ENCODE results near the gene USP22. TPM values are rescaled to one million over a fixed set of nuclear protein-coding genes. Genes with fewer than 3 reads are reported as not detected.

USP22 gene
- total RNA-seq, 1 donor from 2014 or later = 148 TPM

DNA sequence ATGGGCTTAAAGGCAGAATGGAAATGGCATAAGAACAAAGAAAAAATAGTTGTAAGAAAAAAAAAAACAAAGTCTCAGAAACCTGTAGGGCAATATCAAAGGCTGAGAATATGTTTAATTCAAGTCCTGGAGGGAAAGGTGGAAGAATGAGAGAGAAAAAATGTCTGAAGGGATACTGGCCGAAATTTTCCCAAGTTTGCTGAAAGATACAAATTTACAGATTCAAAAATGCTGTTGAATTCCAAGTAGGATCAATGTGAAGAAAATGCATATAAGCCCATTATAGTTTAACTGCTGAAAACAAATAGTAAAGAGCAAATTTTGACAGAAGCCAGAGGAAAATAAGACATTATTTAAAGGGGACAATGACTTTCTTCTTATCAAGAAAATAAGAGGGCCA is 6.6 kb upstream of the USP22 start:
- DNase-seq (ENCODE audit: low spot score) = no peak

DNA sequence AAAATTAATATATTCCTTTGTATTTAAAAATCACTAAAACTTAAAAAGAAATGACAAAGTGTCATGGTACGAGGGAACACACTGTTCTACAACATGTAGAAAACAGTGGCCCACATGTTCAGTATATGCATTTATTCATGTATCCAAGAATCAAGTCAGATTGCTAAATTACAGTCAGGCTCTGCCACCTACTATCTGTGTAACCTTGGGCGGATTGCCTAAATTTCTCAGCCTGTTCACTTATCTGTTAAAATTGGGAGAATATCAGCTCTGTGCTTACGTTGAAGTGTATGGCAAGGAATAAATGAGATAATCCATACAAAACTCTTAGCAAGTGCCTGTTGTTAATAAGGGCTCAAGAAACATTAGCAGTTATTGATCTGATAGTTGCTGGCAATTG is 3.4 kb upstream of the USP22 start:
- no peak for DNase-seq (ENCODE audit: low spot score)

DNA sequence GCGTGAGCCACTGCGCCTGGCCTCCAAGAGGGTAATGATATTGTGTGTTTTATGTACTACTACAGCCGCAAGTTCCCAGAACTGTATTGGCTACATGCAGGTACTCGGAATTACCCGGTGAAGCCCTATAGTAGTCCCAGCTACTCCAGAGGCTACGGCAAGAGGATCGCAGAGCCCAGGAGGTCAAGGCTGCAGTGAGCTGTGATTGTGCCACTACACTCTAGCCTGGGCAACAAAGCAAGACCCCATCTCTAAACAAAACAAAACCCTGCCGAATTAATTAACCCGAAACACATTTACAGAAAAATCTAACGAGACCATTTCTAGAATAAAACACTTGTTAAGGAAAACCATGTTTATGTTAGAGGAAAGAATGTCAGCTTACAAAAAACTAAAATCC is 2.2 kb upstream of the USP22 start:
- no peak for DNase-seq (ENCODE audit: low spot score)

DNA sequence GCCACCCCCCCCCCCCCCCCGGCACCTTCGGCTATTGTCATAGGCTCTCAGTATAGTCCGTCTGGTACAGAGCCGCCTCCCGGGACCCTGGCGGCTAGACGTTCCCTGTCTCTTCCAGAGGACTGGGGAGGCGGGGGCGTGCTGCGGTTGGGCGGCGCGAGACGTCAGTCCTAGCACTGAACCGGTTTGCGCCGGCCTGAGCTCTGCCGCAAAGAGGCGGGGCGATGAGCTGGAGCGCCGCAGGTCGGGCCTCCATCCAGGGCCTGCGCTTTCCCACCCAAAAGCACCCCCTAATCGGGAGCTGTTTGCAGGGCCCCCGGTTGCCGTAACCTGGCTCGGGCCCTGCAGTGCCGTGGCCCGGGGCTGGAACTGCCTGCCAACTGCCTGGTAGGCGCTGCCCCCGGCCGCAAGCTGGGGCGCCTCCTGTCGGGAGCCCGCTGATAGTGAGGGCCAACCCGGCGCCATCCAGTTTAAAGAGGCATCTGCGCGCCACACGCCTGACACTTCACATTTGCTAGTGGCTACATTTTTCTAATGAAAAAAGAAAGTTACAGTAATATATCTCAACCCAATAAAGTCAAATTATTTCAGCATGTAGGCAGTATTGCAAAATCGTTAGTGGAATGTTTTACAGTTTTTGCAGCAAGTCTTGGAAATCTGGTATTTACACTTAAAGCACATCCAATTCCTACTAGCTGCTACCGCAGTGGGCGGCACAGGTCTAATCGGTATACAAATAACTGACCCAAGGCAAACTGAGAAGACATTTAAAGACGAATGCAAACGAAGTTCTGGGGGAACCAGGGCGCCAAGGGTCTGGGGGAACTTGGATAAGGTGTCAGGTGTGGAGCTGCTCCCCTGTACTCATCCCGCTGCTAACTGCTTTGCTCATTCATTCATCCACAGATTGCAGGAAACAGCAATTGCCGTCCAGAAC is 753 bp upstream of the USP22 start:
- DNase-seq (ENCODE audit: low spot score) = peak; percentile 94

DNA sequence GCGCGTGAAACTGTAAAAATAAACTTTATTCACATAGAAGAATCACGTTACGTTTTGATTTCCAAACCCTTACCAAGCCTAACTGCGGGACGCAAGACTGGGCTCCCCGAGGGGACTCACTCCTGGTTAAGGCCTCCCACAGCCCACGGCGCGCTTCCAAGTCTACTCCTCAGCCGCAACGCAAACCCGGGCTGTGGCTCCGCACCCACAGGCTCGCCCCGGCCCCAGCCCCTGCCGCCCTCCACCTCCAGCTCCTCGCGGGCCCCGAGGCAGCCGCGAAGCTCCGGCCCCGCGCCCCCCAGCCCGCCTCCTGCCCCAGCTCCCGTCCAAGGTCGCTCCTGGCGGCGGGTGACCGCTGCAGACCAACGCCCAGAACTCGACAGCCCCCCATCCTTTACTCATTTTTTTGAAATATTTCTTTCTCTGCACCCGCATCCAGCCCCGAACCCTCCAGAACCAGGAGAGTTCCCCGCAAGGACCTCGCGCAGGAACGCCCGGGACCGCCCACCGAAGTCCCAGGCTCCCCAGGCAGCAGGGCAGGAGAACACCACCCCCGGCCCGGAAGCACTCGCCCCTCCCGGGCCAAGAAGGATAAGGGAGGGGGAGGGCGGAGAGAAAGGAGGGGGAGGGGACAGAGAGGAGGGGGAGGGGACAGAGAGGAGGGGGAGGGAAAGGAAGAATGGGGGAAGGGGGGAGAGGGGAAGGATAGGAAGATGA is 912 bp downstream of the USP22 start:
- peak; percentile 94 for DNase-seq (ENCODE audit: low spot score)

DNA sequence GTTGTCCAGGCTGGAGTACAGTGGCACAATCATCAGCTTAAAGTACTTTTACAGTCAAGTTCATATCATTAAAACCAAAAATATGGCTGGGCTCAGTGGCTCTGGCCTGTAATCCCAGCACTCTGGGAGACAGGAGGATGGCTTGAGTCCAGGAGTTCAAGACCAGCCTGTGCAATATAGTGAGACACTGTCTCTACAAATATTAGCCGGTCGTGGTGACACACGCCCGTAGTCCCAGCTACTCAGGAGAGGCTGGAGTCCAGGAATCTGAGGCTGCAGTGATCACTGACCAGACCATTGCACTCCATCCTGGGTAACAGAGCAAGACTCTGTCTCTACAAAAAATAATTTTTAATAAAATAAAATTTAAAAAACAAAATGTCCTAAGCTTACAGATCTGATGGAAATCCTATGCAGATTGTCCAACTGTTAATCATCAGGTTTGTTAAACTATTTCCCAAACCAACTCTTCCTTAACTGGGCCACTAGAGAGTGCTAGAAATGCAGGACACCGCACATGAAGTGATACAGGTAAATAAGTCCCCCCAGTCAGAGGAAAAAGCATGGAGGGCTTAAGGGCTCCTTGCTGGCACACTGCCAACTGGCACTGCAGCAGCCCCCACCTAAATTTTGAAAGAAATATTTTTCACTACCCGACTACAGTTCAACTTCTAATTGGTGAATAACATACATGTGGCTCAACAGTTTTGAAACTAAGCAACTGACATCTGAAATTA is 2.8 kb downstream of the USP22 start:
- DNase-seq (ENCODE audit: low spot score) = peak; percentile 79

DNA sequence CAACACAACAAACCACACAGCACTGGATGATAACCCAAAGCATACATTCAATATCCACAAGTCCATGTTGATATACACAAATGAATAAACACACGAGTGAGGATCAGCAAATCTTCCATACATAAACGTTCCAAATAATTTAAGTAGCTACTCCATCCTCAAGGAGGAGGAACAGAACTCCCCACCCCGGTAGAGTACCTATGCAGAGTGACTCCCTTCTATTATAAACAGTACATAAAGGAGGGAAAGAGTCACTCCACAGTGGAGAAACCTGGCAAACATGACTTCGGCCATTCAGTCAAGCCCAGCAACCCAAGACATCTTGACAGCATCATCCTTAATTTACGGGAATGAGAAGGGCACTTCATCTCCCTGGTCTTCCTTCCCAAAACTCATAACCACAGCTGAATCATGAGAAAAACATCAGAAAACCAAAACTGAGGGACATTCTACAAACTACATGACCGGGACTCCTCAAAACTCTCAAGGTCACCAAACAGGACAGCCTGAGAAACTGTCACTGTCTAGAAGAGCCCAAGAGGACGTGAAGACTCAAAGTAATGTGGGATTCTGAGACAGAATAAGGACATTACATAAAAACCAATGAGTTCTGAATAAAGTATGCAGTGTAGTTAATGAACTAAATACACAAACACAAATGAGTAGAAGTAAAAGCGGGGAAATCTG is 5.6 kb downstream of the USP22 start:
- peak; percentile 8 for DNase-seq (ENCODE audit: low spot score)

DNA sequence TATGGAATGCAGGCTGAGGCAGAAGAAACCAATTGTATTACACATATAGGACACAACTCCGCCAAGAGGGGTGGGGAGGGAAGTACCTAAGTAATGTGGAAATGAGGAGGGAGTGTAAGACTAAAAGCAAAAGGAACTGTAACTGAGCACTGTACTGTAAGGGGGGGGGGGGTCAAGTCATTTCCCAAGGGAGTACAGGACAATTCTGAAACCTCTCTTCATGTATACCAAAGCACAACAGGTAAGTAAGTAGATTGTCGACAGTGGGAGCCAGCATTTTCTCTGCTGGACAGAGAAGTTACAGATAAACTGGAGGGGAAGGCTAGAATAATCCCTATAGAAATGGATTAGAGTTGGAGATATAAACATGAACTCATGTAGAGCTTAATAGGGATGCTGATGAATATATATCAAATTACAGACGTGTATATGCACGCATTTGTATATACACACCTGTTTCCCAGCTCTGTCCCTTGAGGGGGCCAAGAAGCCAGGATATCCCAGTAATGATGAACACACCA is 6.4 kb downstream of the USP22 start:
- no peak for DNase-seq (ENCODE audit: low spot score)

DNA sequence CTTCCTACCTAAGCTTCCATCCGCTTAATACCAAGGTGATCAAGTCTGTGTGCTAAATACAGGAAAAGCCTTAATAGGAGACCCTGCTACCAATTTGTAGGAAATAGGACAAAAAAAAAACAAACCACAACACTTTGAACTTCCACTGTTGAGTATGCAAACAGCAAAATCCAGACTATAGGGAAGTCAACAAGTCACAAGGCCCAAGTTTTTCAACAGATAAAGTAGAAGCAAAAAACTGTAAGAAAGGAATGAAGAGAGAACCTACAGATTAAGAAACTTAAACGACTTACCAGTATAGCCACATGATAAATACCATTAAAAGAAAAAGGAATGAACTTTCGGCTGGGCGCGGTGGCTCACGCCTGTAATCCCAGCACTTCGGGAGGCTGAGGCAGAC is 7.4 kb downstream of the USP22 start:
- DNase-seq (ENCODE audit: low spot score) = peak; percentile 41

DNA sequence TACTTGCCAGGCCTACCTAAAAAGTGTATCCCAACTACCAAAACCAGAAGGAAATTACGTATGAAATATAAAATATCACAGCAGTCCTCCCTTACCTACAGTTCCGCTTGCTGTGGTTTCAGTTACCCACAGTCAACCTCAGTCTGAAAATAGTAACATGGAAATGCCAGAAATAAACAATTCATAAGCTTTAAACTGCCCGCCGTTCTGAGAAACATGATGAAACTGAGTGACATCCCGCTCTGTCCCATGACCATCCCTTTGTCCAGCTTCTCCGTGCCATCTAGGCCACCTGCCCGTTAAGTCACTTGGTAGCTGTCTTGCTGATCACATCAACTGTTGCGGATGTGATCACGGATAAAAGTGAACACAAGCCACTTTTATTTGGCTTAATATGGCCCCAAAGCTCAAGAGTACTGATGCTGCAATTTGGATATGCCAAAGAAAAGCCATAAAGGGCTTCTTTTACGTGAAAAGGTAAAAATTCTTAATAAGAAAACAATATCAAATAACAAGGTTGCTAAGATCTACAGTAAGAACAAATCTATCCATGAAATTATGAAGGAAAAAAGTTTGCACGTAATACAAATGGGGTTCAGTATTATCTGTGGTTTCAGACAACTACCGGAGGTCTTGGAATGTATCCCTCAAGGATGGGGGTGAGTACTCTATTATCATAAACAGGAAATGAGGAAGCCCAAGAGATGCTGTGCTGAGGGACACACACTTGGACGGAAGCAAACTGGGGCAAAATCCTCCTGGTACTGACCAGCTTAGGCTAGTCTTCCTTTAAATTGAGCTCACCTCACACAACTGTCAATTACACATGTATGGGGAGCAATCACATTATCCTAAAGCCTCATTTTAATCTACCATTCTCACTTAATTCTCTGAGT is 8.2 kb downstream of the USP22 start:
- DNase-seq (ENCODE audit: low spot score) = peak; percentile 5

DNA sequence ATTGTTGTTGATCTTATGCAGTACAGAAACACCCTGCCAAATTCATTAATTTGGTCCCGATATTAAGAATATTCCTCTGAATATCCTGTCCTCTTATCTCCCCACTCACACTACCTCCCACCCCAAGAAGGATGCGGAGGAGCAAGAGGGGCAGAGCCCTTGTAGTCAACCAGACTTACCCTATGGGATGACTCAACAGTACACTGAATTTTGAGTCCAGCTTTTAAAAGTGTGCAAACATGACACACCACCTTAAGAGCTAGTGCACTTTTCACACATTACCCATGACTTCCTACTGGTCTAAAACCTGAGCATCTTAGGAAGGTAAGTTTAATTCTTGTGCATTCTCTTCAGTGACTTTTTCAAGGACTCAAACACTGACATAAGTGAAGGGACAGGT is 9.5 kb downstream of the USP22 start:
- DNase-seq (ENCODE audit: low spot score) = peak; percentile 6

DNA sequence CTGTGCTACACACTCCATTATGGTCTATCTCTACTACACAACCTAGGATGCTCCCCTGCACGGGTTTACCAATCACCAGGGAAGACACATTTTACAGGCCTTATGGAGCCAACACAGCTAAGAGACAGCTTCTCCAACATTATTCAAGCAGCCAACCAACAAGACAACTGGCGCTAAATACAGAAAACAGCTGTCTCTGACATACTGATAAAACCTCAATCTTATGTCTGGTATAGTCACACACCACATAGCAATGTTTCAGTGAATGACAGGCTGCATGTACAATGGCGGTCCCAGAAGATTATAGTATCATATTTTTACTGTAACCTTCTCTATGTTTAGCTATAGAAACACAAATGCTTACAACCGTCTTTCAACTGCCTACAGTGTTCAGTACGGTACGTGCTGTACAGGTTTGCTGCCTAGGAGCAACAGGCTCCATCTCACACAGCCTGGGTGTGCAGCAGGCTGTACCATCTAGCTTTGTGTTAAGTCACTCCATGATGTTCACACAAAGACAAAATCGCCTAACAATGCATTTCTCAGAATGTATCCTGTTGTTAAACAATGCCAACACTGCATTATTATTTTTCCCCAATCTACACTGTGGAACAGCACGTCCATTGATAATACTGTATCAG is 10.9 kb downstream of the USP22 start:
- peak; percentile 5 for DNase-seq (ENCODE audit: low spot score)

DNA sequence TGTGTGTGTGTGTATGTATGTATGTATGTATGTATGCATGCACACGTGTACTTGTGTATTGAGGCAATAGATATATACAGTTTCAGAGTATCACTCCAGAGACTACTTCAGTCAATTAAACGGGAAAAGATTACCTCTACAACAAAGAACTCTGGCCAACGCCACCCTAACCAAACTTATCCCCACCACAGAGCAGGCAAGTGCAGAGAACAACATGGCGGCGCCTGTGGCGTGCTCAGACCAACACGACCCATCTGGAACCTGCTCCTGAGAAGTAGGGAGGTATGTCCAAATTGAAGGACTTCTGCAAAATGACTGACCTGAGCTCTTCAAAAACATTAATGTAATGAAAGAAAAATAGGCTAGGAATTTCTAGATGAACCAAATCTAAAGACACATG is 12.4 kb downstream of the USP22 start:
- DNase-seq (ENCODE audit: low spot score) = peak; percentile 5

DNA sequence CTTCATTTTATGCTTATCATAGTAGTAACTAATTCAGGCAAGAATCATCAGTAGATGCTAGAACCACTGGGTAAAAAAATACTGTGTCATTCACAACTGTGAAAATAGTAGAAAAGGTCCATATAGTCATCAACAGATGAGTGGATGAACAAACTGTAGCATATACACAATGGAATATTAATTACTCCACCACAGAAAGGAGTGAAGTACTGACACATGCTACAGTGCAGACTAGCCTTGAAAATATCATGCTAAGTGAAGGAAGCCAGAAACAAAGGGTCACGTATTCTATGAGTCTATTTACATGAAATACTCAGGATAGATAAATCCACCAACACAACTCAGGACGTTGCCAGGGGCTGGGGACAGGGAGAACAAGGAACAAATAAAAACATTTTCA is 13.3 kb downstream of the USP22 start:
- peak; percentile 1 for DNase-seq (ENCODE audit: low spot score)

DNA sequence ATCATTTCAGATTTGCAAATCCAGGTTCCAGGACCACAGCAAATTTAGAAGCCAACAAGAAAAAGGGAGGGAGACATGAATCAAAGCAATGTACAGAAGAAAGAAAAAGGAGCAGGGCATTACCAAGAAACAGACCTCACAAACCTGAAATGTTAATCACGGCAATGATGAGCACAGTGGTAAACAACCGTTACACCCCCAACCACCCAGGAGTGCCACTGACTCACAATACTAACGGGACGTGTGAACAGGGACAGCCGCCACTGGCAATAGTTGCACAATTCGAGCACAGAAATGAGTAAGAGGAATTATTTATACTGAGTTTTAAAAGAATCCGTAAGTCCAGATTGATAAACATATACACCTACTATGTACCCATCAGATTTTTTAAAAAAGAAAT is 13.8 kb downstream of the USP22 start:
- DNase-seq (ENCODE audit: low spot score) = peak; percentile 43

DNA sequence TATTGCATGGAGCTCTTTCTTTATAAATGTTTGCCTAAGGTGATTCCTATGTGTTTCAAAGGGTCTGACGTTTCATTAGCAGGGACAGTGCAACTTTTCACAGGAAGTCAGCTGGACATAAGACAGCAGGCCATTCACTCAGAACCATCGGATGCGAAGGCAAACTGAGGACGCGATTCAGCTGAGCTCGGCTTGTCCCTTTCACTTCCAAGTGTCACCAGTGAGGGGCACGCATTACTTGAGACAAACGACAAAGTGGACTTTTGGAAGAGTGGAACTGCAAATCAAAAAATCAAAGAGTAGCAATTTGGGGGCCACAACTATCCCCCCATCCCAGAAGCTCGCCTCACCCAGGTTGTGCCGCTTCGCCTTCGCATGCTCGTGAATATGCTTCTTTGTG is 14.6 kb downstream of the USP22 start:
- peak; percentile 71 for DNase-seq (ENCODE audit: low spot score)

DNA sequence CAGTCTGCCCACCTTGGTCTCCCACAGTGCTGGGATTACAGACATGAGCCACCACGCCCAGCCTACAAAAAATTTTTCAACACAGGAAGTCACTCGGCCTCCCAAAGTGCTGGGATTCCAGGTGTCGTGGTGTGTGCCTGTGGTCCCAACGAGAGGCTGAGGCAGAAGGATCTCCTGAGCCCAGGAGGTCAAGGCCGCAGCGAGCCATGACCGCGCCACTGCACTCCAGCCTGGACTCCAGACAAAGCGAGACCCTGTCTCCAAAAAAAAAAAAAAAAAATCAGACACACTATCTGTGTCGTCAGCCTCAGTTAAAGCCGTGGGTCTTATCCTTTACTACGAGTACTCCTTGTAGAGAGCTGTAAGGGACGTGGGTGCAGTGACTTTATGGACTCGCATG is 15.8 kb downstream of the USP22 start:
- no peak for DNase-seq (ENCODE audit: low spot score)

DNA sequence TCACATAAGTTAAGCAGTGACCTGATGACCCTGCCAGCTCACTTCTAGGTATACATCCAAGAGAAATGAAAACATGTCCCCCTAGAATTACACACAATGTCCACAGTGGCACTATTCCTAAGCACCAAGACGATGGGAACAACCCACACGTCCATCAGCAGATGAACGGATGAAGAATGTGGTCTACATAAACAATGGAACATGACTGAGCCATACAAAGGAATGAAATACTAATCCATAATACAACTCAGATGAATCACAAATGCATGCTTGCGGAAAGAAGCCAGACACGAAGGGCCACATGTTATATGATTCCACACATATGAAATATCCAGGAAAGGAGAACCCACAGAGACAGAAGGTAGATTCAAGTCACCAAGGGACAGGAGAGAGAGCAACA is 17.4 kb downstream of the USP22 start:
- no peak for DNase-seq (ENCODE audit: low spot score)

DNA sequence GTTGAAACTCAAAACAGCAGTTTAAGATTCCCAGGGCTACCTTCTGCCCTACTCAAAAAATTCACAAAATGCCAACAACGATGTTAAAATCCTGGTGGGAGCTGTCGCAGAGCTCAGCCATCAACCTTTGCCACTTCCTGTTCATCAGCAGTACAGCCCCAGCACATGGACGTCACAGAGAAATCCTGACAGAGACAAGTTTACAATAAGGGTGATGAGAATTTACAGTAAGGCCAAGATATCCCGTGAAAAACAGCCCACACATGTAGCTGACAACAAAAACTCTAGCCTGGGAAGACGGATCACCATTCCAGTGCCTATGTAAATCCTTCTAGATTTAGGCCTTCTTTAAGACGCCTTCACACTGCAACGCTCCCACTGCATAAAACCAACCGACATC is 18.8 kb downstream of the USP22 start:
- DNase-seq (ENCODE audit: low spot score) = no peak

All from mesenteric fat pad (tissue), 1 donor.